ENCODE results near the gene ST6GALNAC6. TPM values are rescaled to one million over a fixed set of nuclear protein-coding genes. Genes with fewer than 3 reads are reported as not detected.
"Not testable (repeated sequence)": the region's sequence is repeated elsewhere in the genome, so short reads cannot be mapped to it uniquely, and the experiment has no call there.

Gene ST6GALNAC6
- total and polyA plus RNA-seq, 4 donors, result 24.6 to 68.9 (median 63.4) TPM

DNA sequence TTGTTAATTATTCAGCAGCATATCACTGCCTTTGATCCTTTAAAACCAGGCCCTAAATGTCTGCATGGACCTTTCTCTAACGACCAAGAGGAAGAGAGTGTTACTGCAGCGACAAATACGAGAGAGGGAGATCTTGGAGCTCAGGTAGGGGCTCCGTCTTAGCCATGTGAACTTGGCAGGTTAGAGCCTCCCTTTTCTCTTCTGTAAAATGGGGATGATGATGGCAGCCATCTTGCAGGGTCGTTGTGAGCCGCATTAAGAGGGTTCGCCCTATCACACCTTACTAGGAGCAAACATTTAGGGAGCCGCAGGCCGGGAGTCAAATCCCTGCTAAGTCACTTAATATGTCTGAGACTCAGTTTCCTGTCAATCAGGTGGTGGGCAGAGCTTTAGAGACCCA lies 46.6 kb downstream of the ST6GALNAC6 start:
- no peaks in the 10 kb centered on the region for H3K27me3 ChIP-seq (ENCODE audit: control insufficient read depth, insufficient read depth, low read length)
- no peak overlapping the region for H3K27ac ChIP-seq (ENCODE audit: low read depth, low read length)
- 80% methylated on average over 3 of the region's 9 CpGs for WGBS (ENCODE audit: insufficient coverage)
- DNase-seq (ENCODE audit: low read depth in 4 of 6, low spot score in 6 of 6), result no peak
- no peaks in the 10 kb centered on the region for H3K36me3 ChIP-seq (ENCODE audit: control insufficient read depth, insufficient read depth, low read length)
- H3K4me3 ChIP-seq (ENCODE audit: low read depth, low read length), result no peak overlapping the region
- peaks cover 28% of the 10 kb centered on the region for H3K4me1 ChIP-seq (ENCODE audit: control insufficient read depth, insufficient read depth, low read length)
- H3K9me3 ChIP-seq (ENCODE audit: control insufficient read depth, insufficient read depth, low read length), result no peaks in the 10 kb centered on the region

DNA sequence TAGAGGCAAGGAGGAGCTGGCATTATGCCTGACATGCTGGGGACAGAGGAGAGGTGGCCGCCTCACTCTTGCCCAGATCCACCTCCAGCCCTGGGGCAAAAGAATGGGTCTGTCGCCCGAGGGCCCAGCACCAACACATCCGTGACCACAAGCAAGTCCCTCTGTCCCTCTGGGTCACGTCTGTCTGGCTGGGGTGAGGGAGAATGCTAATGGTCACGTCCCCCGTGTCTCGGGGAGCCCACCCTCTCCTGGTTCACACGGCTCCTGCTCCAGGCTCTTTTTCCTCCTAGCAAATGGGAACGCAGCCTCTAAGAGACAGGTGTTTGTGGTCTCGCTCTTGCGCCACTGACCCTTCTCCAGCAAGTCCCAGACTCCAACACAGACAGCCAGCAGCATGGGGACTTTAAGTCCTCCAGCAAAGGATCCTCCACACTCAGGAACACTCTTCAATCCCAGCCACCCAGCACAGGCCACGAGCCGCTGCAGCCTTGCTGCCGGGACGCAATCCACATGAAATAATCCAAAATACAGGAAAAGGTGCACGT lies 49.0 kb downstream of the ST6GALNAC6 start:
- 84% methylated on average over 12 of the region's 17 CpGs for WGBS (ENCODE audit: insufficient coverage)
- Histone ChIP-seq H3K27ac (ENCODE audit: low read depth, low read length) (no peak overlapping the region), H3K36me3 (ENCODE audit: control insufficient read depth, insufficient read depth, low read length) (no peaks in the 10 kb centered on the region)

DNA sequence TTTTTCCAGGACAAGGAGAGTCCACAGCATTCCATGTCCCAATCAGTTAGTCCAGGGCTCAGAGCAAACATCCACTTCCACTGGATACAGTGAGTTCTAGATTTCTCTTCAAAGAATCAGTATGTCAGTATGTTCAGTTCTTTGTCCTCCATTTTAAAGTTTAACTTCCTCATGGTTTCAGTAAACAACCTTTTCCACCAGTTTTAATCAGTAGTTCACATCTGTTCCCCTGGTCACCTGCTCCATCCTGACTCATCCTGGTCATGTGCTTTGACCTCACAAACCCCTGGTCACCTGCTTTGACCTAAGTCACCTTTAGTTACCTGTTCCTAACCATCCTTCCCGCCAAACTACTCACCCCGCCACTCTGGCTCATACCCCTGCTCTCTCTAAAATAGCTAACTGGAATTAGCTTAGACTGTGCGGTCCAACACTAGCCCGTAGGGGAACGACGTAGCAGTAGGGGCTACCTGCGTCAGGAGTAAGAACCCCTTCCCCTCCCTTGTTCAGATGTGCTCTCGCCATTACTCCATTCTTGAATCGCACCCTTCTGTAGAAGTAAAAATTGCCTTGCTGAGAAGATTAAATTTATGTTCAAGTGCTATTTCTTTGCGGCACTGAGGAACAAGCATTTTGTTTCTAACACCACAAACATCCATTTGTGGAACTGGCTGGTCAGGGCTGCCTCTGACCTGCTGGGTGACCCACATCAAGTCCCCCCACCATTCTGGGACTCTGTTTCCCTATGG lies 50.5 kb downstream of the ST6GALNAC6 start:
- DNase-seq (ENCODE audit: low read depth in 4 of 6, low spot score in 6 of 6), result no peak
- Histone ChIP-seq H3K4me3 (ENCODE audit: low read depth, low read length) (no peak overlapping the region), H3K27ac (ENCODE audit: low read depth, low read length) (no peak overlapping the region), H3K4me1 (ENCODE audit: control insufficient read depth, insufficient read depth, low read length) (peaks cover 13% of the 10 kb centered on the region), H3K36me3 (ENCODE audit: control insufficient read depth, insufficient read depth, low read length) (no peaks in the 10 kb centered on the region), H3K9me3 (ENCODE audit: control insufficient read depth, insufficient read depth, low read length) (no peaks in the 10 kb centered on the region), H3K27me3 (ENCODE audit: control insufficient read depth, insufficient read depth, low read length) (no peaks in the 10 kb centered on the region)
- 98% methylated on average over 6 of the region's 10 CpGs for WGBS (ENCODE audit: insufficient coverage)

More for the DNA sequence above, 49.0 kb downstream of the ST6GALNAC6 start:
- Histone ChIP-seq H3K4me1 (ENCODE audit: control insufficient read depth, insufficient read depth, low read length) (peaks cover 22% of the 10 kb centered on the region), H3K27me3 (ENCODE audit: control insufficient read depth, insufficient read depth, low read length) (no peaks in the 10 kb centered on the region), H3K4me3 (ENCODE audit: low read depth, low read length) (no peak overlapping the region), H3K9me3 (ENCODE audit: control insufficient read depth, insufficient read depth, low read length) (no peaks in the 10 kb centered on the region)
- DNase-seq (ENCODE audit: low read depth in 4 of 6, low spot score in 6 of 6), result no peak

DNA sequence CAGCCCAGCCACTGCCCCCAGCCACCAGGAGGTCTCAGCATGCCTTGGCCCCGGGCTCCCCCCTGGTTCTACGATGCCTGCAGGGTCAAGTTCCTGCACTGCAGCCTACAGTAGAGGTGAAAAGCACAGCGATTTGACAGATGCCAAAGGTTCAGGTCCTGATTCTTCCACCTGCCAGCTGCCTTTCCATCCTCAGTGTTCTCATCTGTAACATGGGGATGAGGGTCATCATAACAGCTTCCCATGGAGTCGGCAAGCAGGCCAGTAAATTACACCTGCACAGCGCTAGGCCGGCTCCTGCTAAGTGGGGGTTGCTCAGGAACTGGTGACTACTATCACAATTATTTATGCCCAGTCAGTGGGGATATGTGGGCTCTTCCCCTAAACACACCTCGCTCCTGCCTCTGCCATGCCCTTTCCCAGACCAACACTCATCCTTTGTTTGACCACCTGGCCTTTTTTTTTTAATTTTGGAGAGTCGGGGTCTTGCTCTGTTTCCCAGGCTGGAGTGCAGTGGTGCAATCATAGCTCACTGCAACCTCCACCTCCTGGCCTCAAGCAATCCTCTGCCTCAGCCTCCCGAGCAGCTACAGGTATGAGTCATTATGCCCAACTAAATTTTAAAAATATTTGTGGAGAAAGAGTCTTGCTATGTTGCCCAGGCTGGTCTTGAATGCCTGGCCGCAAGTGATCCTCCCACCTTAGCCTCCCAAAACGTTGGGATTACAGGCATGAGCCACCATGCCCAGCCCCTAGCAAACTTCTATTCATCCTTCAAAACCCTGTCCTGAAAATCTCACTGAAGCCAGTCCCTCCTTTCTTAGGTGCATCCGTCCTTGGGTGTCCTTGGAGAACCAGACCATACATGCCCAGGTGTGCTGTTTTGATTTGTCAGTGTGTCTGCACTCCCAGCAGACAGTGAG lies 51.3 kb downstream of the ST6GALNAC6 start:
- H3K27me3 ChIP-seq (ENCODE audit: control insufficient read depth, insufficient read depth, low read length), result no peaks in the 10 kb centered on the region
- 88% methylated on average over 10 of the region's 12 CpGs for WGBS (ENCODE audit: insufficient coverage)
- DNase-seq (ENCODE audit: low read depth in 4 of 6, low spot score in 6 of 6), result no peak
- H3K27ac ChIP-seq (ENCODE audit: low read depth, low read length), result no peak overlapping the region
- H3K4me1 ChIP-seq (ENCODE audit: control insufficient read depth, insufficient read depth, low read length), result peaks cover 6% of the 10 kb centered on the region
- H3K9me3 ChIP-seq (ENCODE audit: control insufficient read depth, insufficient read depth, low read length), result no peaks in the 10 kb centered on the region
- no peaks in the 10 kb centered on the region for H3K36me3 ChIP-seq (ENCODE audit: control insufficient read depth, insufficient read depth, low read length)
- H3K4me3 ChIP-seq (ENCODE audit: low read depth, low read length), result no peak overlapping the region

DNA sequence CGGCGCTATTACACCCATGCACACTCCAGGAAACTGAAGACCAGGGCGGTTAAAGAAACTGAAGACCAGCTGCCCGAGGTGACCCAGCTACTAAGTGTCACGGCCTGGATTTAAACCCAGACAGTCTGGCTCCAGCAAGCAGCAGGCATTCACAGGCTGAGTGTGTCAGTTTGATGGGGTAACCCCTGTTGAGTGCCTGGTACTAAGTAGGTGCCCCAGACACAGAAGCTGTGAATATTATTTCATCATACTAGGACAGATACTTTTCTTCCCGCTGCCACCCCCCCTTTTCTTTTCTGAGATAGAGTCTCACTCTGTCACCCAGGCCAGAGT lies 52.3 kb downstream of the ST6GALNAC6 start:
- DNase-seq (ENCODE audit: low read depth in 4 of 6, low spot score in 6 of 6), result no peak
- Histone ChIP-seq H3K4me3 (ENCODE audit: low read depth, low read length) (no peak overlapping the region), H3K4me1 (ENCODE audit: control insufficient read depth, insufficient read depth, low read length) (peaks cover 5% of the 10 kb centered on the region), H3K27me3 (ENCODE audit: control insufficient read depth, insufficient read depth, low read length) (no peaks in the 10 kb centered on the region), H3K36me3 (ENCODE audit: control insufficient read depth, insufficient read depth, low read length) (no peaks in the 10 kb centered on the region), H3K9me3 (ENCODE audit: control insufficient read depth, insufficient read depth, low read length) (no peaks in the 10 kb centered on the region), H3K27ac (ENCODE audit: low read depth, low read length) (no peak overlapping the region)
- 84% methylated on average over 5 of the region's 6 CpGs for WGBS (ENCODE audit: insufficient coverage)

DNA sequence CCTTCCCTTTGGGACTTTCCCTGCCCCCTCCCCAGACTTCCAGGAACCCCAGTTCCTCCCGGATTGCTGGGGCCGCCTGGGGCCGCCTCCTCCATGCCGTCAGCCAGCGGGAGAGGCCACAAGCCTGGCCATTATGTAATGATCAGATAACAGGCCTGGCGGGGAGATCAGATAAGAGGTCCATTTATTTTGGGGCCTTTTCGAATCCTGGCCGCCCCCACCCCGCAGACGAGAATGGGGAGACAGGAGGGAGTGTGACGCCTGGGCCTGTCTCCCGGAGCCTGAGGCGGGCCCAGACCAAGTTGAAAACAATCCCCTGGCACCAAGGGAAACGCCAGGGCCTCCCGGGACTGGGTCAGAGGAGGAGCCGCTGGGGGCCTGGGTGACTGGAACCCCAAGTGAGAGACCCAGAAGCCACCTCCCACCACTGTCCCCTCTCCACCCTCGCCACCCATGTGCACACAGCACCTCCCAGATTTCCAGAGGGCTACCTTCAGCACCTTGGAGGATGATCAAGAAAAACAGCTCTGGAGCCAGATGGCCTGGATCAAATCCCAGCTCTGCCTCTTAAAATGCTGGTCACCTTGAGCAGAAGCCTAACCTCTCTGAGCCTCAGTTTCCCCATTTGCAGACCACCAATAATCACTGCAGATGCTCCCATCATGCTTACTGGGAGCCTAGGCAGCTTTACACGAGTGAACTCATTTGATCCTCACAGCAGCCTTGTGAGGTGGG lies 52.8 kb downstream of the ST6GALNAC6 start:
- DNase-seq (ENCODE audit: low read depth in 4 of 6, low spot score in 6 of 6), result no peak
- H3K4me3 ChIP-seq (ENCODE audit: low read depth, low read length), result no peak overlapping the region
- no peaks in the 10 kb centered on the region for H3K9me3 ChIP-seq (ENCODE audit: control insufficient read depth, insufficient read depth, low read length)
- H3K36me3 ChIP-seq (ENCODE audit: control insufficient read depth, insufficient read depth, low read length), result no peaks in the 10 kb centered on the region
- 77% methylated on average over 18 of the region's 18 CpGs for WGBS (ENCODE audit: insufficient coverage)
- no peaks in the 10 kb centered on the region for H3K27me3 ChIP-seq (ENCODE audit: control insufficient read depth, insufficient read depth, low read length)
- peak overlapping the region; percentile 6 for H3K27ac ChIP-seq (ENCODE audit: low read depth, low read length)
- H3K4me1 ChIP-seq (ENCODE audit: control insufficient read depth, insufficient read depth, low read length), result peaks cover 5% of the 10 kb centered on the region

DNA sequence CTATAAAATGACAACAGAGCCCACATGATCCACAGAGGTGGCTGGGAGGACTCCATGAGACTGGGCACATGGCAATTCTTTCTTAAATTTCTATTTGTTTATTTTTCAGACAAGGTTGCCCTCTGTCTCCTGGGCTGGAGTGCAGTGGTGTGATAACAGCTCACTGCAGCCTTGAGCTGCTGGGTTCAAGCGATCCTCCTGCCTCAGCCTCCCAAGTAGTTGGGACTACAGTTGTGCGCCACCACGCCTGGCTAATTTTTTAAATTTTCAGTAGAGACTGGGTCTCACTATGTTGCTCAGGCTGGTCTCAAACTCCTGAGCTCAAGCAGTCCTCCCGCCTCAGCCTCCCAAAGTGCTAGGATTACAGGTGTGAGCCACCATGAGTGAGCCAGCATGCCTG lies 53.8 kb downstream of the ST6GALNAC6 start:
- peak overlapping the region; percentile 37 for H3K27ac ChIP-seq (ENCODE audit: low read depth, low read length)
- H3K36me3 ChIP-seq (ENCODE audit: control insufficient read depth, insufficient read depth, low read length); DNase-seq (ENCODE audit: low read depth in 4 of 6, low spot score in 6 of 6); H3K4me1 ChIP-seq (ENCODE audit: control insufficient read depth, insufficient read depth, low read length); H3K27me3 ChIP-seq (ENCODE audit: control insufficient read depth, insufficient read depth, low read length); H3K4me3 ChIP-seq (ENCODE audit: low read depth, low read length); H3K9me3 ChIP-seq (ENCODE audit: control insufficient read depth, insufficient read depth, low read length): not testable (repeated sequence)
- WGBS (ENCODE audit: insufficient coverage), result 98% methylated on average over 4 of the region's 4 CpGs

DNA sequence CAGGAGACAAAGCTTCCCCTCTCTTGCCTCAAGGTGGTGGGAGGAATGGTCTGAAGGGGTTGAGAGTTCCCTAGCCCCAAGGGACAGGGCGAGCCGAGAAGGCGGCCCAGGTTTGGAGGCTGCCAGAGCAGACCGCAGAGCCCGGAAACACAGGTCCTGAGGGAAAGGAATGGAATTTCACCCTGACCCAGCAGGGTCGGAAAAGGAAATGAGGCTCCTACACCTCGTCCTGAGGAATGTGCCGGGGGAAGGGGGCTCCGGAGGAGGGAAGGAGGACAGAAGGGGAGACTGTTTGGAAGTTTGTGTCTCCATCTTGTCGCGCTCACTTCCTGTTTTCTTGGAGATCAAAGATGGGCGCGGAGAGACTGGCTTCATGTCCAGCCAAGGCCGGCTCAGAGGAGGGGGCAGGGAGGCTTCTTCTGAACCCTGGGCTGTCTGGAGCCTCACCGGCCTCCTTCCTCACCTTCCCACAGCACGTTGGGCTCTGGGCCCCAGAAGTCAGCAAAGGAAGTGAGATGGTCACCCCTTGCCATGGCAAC lies 54.5 kb downstream of the ST6GALNAC6 start:
- no peaks in the 10 kb centered on the region for H3K36me3 ChIP-seq (ENCODE audit: control insufficient read depth, insufficient read depth, low read length)
- DNase-seq (ENCODE audit: low read depth in 4 of 6, low spot score in 6 of 6), result no peak
- whole genome bisulfite sequencing (ENCODE audit: insufficient coverage), result 66% methylated on average over 14 of the region's 16 CpGs
- no peak overlapping the region for H3K4me3 ChIP-seq (ENCODE audit: low read depth, low read length)
- no peaks in the 10 kb centered on the region for H3K27me3 ChIP-seq (ENCODE audit: control insufficient read depth, insufficient read depth, low read length)
- peak overlapping the region; percentile 37 for H3K27ac ChIP-seq (ENCODE audit: low read depth, low read length)
- peaks cover 5% of the 10 kb centered on the region for H3K4me1 ChIP-seq (ENCODE audit: control insufficient read depth, insufficient read depth, low read length)
- no peaks in the 10 kb centered on the region for H3K9me3 ChIP-seq (ENCODE audit: control insufficient read depth, insufficient read depth, low read length)
